NCI-H510A treated with DMSO at 0.1 percent for 48 hours (cell line): ENCODE data around the gene OR4F15.
"Not testable (repeated sequence)": the region's sequence is repeated elsewhere in the genome, so short reads cannot be mapped to it uniquely, and the experiment has no call there.

Experiments
- DNase-seq: peaks from one replicate; lab custom pipeline; 2025; lab: John Stamatoyannopoulos, UW

The OR4F15 gene

GRCh38 chr15:101811902-101812301 lies at the start of gene OR4F15:
TSS of gene OR4F15 (plus strand) at chr15:101812202. CDS start at chr15:101818187, 5,985 bp downstream.
- DNase-seq: no peak

GRCh38 chr15:101764669-101765339 lies 47.2 kb upstream of the OR4F15 start:
- not testable (repeated sequence) for DNase-seq

- not testable (repeated sequence) for DNase-seq
Measured at GRCh38 chr15:101765340-101765671, 46.7 kb upstream of the OR4F15 start.

DNA sequence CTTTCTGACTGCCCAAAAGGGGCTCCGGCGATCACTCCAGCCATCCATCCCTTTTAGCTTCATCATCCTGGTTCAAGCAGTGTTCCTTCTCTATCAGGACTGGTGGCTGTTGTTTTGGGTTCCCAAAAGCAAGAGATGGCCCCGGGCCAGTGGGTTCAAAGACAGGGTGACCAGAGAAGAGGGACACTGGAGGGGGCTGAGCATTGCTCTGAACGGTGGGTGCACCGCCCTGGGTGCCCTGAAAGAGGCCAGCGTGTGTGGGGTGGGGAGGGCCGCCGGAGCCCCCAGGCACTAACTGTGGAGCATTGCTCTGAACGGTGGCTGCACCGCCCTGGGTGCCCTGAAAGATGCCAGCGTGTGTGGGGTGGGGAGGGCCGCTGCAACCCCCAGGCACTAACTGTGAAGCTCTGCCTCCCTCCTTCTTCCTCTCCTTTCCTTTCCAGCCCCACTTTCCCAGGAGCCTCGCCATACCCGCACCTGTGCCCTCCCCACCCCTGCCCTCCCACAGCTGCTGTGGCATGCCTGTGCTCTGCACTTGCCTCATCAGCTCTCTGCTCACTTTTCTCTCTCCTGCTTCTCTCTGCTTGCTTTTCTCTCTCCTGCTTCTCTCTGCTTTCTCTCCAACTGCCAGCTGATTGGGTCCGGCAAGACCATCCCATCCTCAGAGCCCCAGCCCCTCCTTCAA lies 46.1 kb upstream of the OR4F15 start:
- DNase-seq: no peak

- DNase-seq: not testable (repeated sequence)
Measured at GRCh38 chr15:101767083-101767640, 44.8 kb upstream of the OR4F15 start.

DNA sequence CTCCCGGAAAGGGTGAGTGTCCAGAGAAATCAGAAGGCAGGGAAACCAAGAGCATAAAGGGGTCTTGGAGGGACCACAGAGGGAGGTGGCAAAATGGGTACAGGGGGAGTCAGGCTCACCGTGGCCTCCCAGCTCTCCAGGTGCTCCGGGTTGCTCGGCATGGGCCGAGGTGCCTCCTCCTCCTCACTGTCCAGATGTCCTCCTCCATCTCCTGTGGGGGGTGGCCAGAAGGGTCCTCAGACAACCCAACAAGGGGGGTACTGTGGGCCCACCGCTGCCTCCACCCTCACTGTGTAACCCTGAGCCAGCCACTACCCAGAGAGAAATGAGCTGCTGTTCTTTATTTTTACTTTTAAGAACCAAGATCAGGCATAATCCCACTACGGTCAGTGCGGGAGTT lies 39.1 kb upstream of the OR4F15 start:
- DNase-seq: no peak

GRCh38 chr15:101773496-101774100 lies 38.4 kb upstream of the OR4F15 start:
- DNase-seq: no peak

GRCh38 chr15:101775136-101775535 lies 36.9 kb upstream of the OR4F15 start:
- no peak for DNase-seq

GRCh38 chr15:101778576-101778975 lies 33.4 kb upstream of the OR4F15 start:
- not testable (repeated sequence) for DNase-seq

- not testable (repeated sequence) for DNase-seq
Measured at GRCh38 chr15:101780225-101780624, 31.8 kb upstream of the OR4F15 start.

GRCh38 chr15:101781928-101782327 lies 30.1 kb upstream of the OR4F15 start:
- DNase-seq: no peak

DNA sequence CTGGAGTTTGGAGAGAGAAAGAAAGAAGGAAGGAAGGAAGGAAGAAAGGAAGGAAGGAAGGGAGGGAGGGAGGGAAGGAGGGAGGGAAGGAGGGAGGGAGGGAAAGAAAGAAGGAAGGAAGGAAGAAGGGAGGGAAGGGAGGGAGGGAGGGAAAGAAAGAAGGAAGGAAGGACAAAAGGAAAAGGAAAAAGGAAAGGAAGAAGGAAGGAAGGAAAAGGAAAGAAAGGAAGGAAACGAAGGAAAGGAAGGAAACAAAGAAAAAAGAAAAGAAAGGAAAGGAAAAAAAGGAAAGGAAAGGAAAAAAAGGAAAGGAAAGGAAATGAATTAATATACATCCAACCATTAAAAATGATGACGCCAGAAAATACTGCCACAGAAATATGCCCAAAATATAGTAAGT lies 27.4 kb upstream of the OR4F15 start:
- no peak for DNase-seq

- DNase-seq: not testable (repeated sequence)
Measured at GRCh38 chr15:101786422-101786821, 25.6 kb upstream of the OR4F15 start.

GRCh38 chr15:101788001-101788400 lies 24.0 kb upstream of the OR4F15 start:
- not testable (repeated sequence) for DNase-seq

DNA sequence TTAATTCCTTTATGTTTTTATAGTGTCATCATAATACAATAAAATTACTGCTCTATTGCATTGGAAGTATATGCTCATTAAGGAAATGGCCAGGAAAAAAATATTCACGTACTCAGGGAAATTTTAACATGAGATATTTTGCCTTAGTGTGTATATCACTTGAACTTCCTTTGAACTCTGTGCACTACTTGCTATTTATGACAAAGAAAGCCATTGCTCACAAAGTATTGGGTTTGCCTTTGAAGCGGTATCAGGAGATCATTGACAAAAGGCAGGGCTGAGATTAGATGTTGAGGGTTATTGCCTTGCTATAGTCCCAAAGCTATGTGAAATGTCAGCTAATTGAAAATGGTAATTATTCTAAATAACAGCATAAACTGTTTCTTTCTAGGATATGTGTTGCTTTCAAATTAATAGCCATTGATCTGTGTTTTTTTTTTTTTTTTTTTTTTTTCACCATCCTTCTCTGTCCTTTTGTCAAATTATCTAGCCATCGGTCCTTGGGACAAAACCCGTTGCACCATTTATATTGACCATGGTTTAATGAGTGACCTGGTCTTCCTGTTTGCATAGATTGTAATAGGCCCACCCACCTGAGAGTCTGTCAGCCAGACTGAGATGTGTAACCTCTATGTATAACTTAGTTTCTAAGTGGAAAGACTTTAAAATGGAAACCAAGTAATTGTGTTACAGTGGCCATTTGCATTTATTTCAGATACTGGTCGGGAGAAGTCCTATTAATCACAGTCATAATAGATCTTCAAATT lies 23.3 kb upstream of the OR4F15 start:
- DNase-seq: not testable (repeated sequence)

DNA sequence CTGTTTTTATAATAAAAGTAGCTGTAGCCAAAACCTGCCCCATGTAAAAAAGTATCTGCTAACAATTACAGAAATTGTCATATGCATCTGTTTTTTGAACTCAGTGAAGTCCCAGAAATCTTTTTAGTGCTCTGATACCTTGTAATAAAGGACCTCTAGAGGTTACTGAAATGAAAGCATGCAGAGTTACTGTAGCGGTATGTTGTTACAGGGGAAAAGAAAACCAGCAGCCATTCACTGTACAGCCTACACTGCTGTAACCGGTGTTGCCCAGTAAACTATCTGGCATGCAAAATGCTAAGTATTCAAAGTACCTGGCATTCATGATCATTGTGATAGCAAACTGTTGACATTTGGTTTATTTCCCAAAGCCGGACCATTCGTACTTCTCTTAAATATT lies 21.3 kb upstream of the OR4F15 start:
- DNase-seq: not testable (repeated sequence)

DNA sequence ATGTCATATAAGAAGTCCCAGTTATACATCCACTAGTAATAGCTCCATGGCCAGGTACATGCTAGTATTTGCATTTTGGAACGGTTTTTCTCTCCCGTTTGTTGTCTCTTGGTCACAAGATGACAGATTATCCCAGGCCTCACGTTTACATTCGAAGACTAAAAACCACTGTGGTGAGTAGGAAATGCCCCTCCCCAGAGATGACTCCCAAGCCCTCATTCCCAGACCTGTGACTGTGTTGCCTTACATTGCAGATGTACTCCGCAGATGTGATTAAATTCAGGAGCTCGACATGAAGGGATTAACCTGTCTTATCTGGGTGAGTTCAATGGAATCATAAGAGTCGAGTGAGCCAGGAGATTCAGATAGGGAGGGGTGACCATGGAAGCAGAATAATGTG lies 18.0 kb upstream of the OR4F15 start:
- DNase-seq: not testable (repeated sequence)

DNA sequence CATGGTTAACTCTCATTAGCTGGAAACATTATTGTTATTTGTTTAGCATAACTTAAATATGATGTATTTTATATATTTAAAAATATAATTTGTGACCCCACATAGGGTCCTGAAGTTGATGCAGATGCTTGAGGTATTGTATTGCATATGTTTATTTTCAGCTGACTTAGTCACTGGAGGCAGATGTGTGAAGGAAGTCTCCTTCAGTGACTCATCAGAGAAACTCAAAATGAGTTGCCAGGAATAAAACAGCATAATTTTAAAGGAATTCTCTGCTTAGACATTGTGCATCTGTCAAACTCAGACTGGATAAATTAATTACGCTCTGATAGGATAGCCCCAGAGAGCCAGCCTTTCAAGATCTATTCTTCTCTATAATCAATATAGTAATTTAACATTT lies 16.5 kb upstream of the OR4F15 start:
- DNase-seq: no peak

DNA sequence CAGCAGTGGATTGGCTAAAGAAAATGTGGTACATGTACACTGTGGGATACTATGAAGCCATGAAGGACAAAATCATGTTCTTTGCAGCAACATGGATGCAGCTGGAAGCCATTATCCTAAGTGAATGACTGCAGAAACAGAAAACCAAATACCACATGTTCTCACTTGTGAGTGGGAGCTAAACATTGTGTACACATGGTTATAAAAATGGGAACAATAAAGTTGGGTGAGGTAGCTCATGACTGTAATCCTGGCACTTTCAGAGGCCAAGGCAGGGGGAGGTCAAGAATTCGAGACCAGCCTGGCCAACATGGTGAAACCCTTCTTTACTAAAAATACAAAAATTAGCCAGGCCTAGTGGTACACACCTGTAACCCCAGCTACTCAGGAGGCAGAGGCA lies 12.3 kb upstream of the OR4F15 start:
- DNase-seq: no peak

DNA sequence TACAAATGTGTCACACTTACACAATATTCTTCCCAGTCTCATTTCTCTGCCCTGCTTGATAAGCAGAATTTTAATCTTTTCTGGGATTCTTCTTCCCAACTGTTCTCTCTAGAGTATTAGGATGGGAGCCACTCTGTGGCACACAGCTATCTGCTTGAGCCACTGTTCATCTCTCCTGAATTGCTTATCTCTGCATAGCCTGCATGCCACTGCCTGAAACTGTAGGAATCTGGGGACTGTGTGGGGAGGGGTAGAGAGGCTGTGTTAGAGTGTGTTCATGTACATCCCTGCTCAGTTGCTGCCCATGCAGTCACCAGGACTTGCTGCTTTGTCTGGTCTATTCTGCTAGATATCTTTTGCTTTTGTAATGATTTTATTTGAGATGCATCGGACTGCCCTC lies 11.0 kb upstream of the OR4F15 start:
- no peak for DNase-seq

- no peak for DNase-seq
Measured at GRCh38 chr15:101803209-101803608, 8.8 kb upstream of the OR4F15 start, which contains the start of gene OR4F6. TSS of gene OR4F6 (plus strand) at chr15:101803509. CDS start at chr15:101805720, 2,211 bp downstream.

DNA sequence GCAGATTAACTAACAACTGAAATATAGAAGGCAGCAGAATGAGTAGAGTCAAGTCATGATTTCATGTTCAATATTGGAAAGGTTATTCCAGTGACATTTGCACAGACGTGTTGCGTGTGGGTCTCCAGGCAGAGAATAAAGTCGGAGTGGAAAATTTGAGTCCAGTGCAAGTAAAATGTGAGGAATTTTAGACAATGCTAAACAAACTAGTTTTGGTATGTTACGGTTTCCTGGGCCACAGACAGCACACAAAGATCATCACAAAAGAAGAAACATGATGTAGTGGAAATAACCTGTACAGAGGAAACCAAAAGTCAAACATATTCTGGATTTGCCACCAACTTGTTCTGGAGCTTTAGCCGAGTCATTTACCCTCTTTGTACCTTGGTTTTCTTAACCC lies 8.3 kb upstream of the OR4F15 start:
- no peak for DNase-seq
